ENCODE data around the gene HSPA14. TPM values are rescaled to one million over a fixed set of nuclear protein-coding genes. Genes with fewer than 3 reads are reported as not detected.
"Not testable (repeated sequence)": the region's sequence is repeated elsewhere in the genome, so short reads cannot be mapped to it uniquely, and the experiment has no call there.

Gene HSPA14
- total and polyA plus RNA-seq, 2 of the 4 experiments (the other 2 are of a cell fraction): 10.3 to 11.8 TPM

DNA sequence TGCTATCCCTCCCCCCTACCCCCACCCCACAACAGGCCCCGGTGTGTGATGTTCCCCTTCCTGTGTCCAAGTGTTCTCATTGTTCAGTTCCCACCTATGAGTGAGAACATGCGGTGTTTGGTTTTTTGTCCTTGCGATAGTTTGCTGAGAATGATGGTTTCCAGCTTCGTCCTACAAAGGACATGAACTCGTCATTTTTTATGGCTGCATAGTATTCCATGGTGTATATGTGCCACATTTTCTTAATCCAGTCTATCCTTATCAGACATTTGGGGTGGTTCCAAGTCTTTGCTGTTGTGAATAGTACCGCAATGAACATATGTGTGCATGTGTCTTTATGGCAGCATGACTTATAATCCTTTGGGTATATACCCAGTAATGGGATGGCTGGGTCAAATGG lies 26.4 kb downstream of the HSPA14 start:
- H3K27ac ChIP-seq (ENCODE audit: insufficient read depth, low read length); H3K9me1 ChIP-seq (ENCODE audit: insufficient read depth, low read length); H4K8ac ChIP-seq (ENCODE audit: low read depth in 2 of 2, low read length in 2 of 2); dilution Hi-C loops (cut with HindIII; ENCODE audit: low sequenced_read_pairs, unreplicated experiment); H3K18ac ChIP-seq (ENCODE audit: low read depth, low read length); H3K4me1 ChIP-seq (ENCODE audit: control insufficient read depth, insufficient read depth, low read length); intact Hi-C loops (cut with micrococcal nuclease); POLR2A ChIA-PET (ENCODE audit: unreplicated experiment); H3K9ac ChIP-seq (ENCODE audit: low read depth, low read length); CTCF ChIA-PET; H3K27me3 ChIP-seq (ENCODE audit: control insufficient read depth, insufficient read depth, low read length); H3K9me3 ChIP-seq (ENCODE audit: control insufficient read depth, insufficient read depth, low read length); in situ Hi-C loops (cut with MboI; ENCODE audit: low sequenced_read_pairs); H3K4me2 ChIP-seq (ENCODE audit: low read depth, low read length); H4K20me1 ChIP-seq (ENCODE audit: insufficient read depth, low read length); H3K4ac ChIP-seq (ENCODE audit: low read depth, low read length); H4K5ac ChIP-seq (ENCODE audit: low read depth, low read length); H2AFZ ChIP-seq (replicated peaks; ENCODE audit: low read length, poor library complexity); H3K14ac ChIP-seq (replicated peaks; ENCODE audit: low read depth, low read length); BruUV-seq (replicated peaks); H3K79me1 ChIP-seq (ENCODE audit: low read depth in 1 of 2, low read length in 2 of 2); H2BK120ac ChIP-seq (ENCODE audit: low read depth, low read length); H2AK5ac ChIP-seq (ENCODE audit: low read depth, low read length); H3K56ac ChIP-seq (ENCODE audit: extremely low read depth, insufficient read depth, low read length); H3K4me3 ChIP-seq (ENCODE audit: insufficient read depth, low read depth, low read length); H3K23ac ChIP-seq (ENCODE audit: low read depth, low read length); H2AK9ac ChIP-seq (replicated peaks; ENCODE audit: low read depth, low read length, poor library complexity); H2BK20ac ChIP-seq (ENCODE audit: low read depth, low read length); DNase-seq; H2BK5ac ChIP-seq (ENCODE audit: low read depth, low read length, poor library complexity, severe bottlenecking); H4K91ac ChIP-seq (ENCODE audit: insufficient read depth, low read depth, low read length); ATAC-seq (ENCODE audit: low read depth); H2BK15ac ChIP-seq (ENCODE audit: low read depth, low read length): not testable (repeated sequence)
- no CpG with 5 or more reads among the region's 6 CpGs for WGBS, 2 experiments (ENCODE audit: extremely low coverage in 2 of 2, insufficient read length in 1 of 2)
- peaks cover 13% of the 10 kb centered on the region for H3K36me3 ChIP-seq (ENCODE audit: control insufficient read depth, insufficient read depth, low read length)

DNA sequence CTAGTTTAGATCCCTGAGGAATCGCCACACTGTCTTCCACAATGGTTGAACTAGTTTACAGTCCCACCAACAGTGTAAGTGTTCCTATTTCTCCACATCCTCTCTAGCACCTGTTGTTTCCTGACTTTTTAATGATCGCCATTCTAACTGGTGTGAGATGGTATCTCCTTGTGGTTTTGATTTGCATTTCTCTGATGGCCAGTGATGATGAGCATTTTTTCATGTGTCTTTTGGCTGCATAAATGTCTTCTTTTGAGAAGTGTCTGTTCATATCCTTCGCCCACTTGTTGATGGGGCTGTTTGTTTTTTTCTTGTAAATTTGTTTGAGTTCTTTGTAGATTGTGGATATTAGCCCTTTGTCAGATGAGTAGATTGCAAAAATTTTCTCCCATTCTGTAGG lies 26.8 kb downstream of the HSPA14 start:
- DNase-seq; CTCF ChIA-PET; H3K27ac ChIP-seq (ENCODE audit: insufficient read depth, low read length); H2BK5ac ChIP-seq (ENCODE audit: low read depth, low read length, poor library complexity, severe bottlenecking); H3K9me1 ChIP-seq (ENCODE audit: insufficient read depth, low read length); ATAC-seq (ENCODE audit: low read depth); H3K18ac ChIP-seq (ENCODE audit: low read depth, low read length); H4K8ac ChIP-seq (ENCODE audit: low read depth in 2 of 2, low read length in 2 of 2); H3K56ac ChIP-seq (ENCODE audit: extremely low read depth, insufficient read depth, low read length); H4K20me1 ChIP-seq (ENCODE audit: insufficient read depth, low read length); H3K9ac ChIP-seq (ENCODE audit: low read depth, low read length); H2BK20ac ChIP-seq (ENCODE audit: low read depth, low read length); H3K4me3 ChIP-seq (ENCODE audit: insufficient read depth, low read depth, low read length); H2BK120ac ChIP-seq (ENCODE audit: low read depth, low read length); H3K27me3 ChIP-seq (ENCODE audit: control insufficient read depth, insufficient read depth, low read length); H3K4ac ChIP-seq (ENCODE audit: low read depth, low read length); H2AFZ ChIP-seq (replicated peaks; ENCODE audit: low read length, poor library complexity); H3K9me3 ChIP-seq (ENCODE audit: control insufficient read depth, insufficient read depth, low read length); H3K79me1 ChIP-seq (ENCODE audit: low read depth in 1 of 2, low read length in 2 of 2); in situ Hi-C loops (cut with MboI; ENCODE audit: low sequenced_read_pairs); H2AK5ac ChIP-seq (ENCODE audit: low read depth, low read length); BruUV-seq (replicated peaks); H4K91ac ChIP-seq (ENCODE audit: insufficient read depth, low read depth, low read length); H3K14ac ChIP-seq (replicated peaks; ENCODE audit: low read depth, low read length); H2BK15ac ChIP-seq (ENCODE audit: low read depth, low read length); POLR2A ChIA-PET (ENCODE audit: unreplicated experiment); H3K4me1 ChIP-seq (ENCODE audit: control insufficient read depth, insufficient read depth, low read length); H3K4me2 ChIP-seq (ENCODE audit: low read depth, low read length); dilution Hi-C loops (cut with HindIII; ENCODE audit: low sequenced_read_pairs, unreplicated experiment); H2AK9ac ChIP-seq (replicated peaks; ENCODE audit: low read depth, low read length, poor library complexity); intact Hi-C loops (cut with micrococcal nuclease); H4K5ac ChIP-seq (ENCODE audit: low read depth, low read length); H3K23ac ChIP-seq (ENCODE audit: low read depth, low read length): not testable (repeated sequence)
- peaks cover 15% of the 10 kb centered on the region for H3K36me3 ChIP-seq (ENCODE audit: control insufficient read depth, insufficient read depth, low read length)
- WGBS, 2 experiments (ENCODE audit: extremely low coverage in 2 of 2, insufficient read length in 1 of 2): no CpG with 5 or more reads among the region's 3 CpGs
